ENCODE measurements around the gene THAP3.

Gene THAP3, protein sequence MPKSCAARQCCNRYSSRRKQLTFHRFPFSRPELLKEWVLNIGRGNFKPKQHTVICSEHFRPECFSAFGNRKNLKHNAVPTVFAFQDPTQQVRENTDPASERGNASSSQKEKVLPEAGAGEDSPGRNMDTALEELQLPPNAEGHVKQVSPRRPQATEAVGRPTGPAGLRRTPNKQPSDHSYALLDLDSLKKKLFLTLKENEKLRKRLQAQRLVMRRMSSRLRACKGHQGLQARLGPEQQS

DNA sequence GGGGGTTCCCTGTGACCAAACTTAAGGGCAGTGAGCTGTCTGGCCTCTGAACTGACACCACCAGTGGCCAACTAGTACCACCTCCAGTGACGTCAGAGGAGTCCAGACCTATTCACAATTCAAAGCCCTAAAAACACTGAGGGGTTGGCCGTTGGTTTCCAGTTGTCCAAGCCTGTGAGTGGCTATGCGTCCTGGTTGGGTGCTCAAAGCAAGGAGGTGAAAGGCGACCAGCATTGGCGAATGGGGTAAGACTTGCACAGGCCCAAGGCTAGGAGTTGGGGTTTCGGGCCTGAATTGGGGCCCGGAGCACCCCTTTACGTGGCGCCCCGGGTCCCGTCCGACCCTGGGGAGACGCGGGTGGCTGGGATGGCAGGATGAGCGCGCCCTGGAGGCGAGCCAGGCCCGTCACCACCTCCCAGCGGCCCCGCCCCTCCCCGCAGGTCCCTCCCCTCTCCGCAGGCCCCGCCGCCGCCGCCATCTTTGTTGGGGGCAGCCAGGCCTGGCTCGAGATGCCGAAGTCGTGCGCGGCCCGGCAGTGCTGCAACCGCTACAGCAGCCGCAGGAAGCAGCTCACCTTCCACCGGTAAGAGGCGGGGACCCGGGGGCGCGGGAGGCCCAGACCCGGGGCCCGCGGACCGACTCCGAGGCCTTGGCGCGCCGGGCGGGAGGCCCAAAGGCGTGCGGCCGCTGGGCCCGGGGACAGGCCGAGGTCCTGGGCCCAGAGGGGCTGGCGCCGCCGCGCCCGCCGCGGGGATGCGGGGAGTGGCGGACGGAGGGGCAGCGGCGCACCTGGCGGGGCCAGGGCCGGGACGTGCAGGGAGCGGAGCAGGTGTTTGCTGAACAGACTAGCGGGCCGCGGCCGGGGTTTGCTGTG lies at the start of gene THAP3:
Gene THAP3, plus strand, starts transcription at position 159 of the 874 bp plus-strand sequence. Its CDS starts 351 bp downstream, at position 510.
- H3K36me3 Mint-ChIP-seq (ENCODE audit: low read depth), result peaks cover 28% of the 10 kb centered on the region
- H3K9me3 Mint-ChIP-seq, result no peaks in the 10 kb centered on the region
- peak within 1 kb of the TSS; percentile 82 for H3K27ac Mint-ChIP-seq
- no peaks in the 10 kb centered on the region for H3K27me3 Mint-ChIP-seq (ENCODE audit: low read depth)
- DNase-seq (ENCODE audit: low spot score), result peak; percentile 77
- peaks cover 15% of the 10 kb centered on the region for H3K4me1 Mint-ChIP-seq (ENCODE audit: low read depth)
- H3K4me3 Mint-ChIP-seq, result peak within 1 kb of the TSS; percentile 87

DNA sequence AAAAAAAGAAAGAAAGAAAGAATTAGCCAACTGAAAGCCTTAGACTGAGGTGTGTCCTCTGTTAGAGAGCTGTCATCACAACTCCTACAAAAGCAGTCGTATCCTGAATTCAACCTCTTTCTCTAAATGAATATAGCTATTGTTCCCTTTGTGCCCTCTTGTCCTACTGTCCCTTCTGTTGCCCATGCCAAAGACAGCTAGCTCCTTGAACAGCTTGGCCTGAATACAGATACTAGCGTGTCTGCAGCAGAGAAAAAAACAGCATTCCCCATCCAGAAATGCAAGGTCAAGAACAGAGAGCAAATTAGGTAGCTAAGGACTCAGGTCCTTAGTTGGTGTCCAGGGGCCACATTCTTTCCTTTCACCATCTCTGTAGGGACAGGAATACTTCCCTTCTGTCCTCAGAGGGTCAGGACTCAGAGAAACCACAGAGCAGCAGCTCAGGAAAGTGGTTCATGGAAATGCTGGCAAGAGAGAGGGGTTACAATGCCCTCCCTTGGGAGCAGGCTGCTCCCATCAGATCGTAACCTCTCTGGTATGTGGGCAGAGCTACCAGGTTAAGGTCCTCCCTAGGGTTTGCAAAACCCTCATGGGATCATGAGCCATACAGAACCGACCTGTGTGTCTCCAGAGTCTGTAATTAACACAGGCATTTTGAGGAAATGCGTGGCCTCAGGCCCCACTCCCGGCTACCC lies 46.7 kb upstream of the THAP3 start:
- no peak overlapping the region for H3K4me3 Mint-ChIP-seq
- DNase-seq (ENCODE audit: low spot score), result no peak
- H3K27ac Mint-ChIP-seq, result no peak overlapping the region
- H3K9me3 Mint-ChIP-seq, result no peaks in the 10 kb centered on the region
- H3K36me3 Mint-ChIP-seq (ENCODE audit: low read depth), result peaks cover 2% of the 10 kb centered on the region
- H3K27me3 Mint-ChIP-seq (ENCODE audit: low read depth), result no peaks in the 10 kb centered on the region
- H3K4me1 Mint-ChIP-seq (ENCODE audit: low read depth), result peaks cover 26% of the 10 kb centered on the region

DNA sequence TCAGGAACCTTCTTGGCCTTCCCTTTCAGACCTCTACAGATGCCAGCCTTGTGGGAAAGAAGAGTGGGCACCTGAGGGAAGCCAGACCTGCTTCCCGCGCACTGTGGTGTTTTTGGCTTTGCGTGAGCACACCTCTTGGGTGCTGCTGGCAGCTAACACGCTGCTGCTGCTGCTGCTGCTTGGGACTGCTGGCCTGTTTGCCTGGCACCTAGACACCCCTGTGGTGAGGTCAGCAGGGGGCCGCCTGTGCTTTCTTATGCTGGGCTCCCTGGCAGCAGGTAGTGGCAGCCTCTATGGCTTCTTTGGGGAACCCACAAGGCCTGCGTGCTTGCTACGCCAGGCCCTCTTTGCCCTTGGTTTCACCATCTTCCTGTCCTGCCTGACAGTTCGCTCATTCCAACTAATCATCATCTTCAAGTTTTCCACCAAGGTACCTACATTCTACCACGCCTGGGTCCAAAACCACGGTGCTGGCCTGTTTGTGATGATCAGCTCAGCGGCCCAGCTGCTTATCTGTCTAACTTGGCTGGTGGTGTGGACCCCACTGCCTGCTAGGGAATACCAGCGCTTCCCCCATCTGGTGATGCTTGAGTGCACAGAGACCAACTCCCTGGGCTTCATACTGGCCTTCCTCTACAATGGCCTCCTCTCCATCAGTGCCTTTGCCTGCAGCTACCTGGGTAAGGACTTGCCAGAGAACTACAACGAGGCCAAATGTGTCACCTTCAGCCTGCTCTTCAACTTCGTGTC lies 45.9 kb upstream of the THAP3 start:
- DNase-seq (ENCODE audit: low spot score), result no peak
- H3K4me3 Mint-ChIP-seq, result peak overlapping the region; percentile 97
- no peaks in the 10 kb centered on the region for H3K27me3 Mint-ChIP-seq (ENCODE audit: low read depth)
- peaks cover 26% of the 10 kb centered on the region for H3K4me1 Mint-ChIP-seq (ENCODE audit: low read depth)
- no peaks in the 10 kb centered on the region for H3K9me3 Mint-ChIP-seq
- peak overlapping the region; percentile 99 for H3K27ac Mint-ChIP-seq
- peaks cover 2% of the 10 kb centered on the region for H3K36me3 Mint-ChIP-seq (ENCODE audit: low read depth)

DNA sequence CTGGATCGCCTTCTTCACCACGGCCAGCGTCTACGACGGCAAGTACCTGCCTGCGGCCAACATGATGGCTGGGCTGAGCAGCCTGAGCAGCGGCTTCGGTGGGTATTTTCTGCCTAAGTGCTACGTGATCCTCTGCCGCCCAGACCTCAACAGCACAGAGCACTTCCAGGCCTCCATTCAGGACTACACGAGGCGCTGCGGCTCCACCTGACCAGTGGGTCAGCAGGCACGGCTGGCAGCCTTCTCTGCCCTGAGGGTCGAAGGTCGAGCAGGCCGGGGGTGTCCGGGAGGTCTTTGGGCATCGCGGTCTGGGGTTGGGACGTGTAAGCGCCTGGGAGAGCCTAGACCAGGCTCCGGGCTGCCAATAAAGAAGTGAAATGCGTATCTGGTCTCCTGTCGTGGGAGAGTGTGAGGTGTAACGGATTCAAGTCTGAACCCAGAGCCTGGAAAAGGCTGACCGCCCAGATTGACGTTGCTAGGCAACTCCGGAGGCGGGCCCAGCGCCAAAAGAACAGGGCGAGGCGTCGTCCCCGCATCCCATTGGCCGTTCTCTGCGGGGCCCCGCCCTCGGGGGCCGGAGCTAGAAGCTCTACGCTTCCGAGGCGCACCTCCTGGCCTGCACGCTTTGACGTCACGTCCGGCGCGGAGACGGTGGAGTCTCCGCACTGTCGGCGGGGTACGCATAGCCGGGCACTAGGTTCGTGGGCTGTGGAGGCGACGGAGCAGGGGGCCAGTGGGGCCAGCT lies 45.1 kb upstream of the THAP3 start, which contains the start of gene ZBTB48:
Gene ZBTB48, plus strand, starts transcription at position 621 of the 745 bp plus-strand sequence. CDS start 616 bp downstream, outside the sequence.
- H3K36me3 Mint-ChIP-seq (ENCODE audit: low read depth), result peaks cover 2% of the 10 kb centered on the region
- H3K27ac Mint-ChIP-seq, result peak within 1 kb of the TSS; percentile 99
- H3K4me1 Mint-ChIP-seq (ENCODE audit: low read depth), result peaks cover 26% of the 10 kb centered on the region
- no peaks in the 10 kb centered on the region for H3K9me3 Mint-ChIP-seq
- H3K27me3 Mint-ChIP-seq (ENCODE audit: low read depth), result no peaks in the 10 kb centered on the region
- peak within 1 kb of the TSS; percentile 97 for H3K4me3 Mint-ChIP-seq
- DNase-seq (ENCODE audit: low spot score), result peak; percentile 98

DNA sequence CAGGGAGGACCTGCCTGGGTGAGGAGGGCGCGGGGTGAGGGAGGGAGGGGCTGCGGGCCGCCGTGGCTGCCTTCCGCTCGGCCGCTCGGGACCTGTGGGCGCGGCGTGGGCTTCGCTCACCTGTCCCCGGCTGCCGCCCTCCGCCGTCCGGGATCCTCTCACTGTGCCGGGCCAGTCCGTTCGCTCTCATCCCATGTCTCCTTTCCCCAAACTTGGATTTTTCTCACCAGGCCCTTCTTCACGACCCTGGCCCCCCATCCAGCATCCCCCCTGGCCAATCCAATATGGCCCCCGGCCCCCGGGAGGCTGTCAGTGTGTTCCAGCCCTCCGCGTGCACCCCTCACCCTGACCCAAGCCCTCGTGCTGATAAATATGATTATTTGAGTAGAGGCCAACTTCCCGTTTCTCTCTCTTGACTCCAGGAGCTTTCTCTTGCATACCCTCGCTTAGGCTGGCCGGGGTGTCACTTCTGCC lies 44.5 kb upstream of the THAP3 start:
- Mint-ChIP-seq H3K9me3 (no peaks in the 10 kb centered on the region), H3K27me3 (ENCODE audit: low read depth) (no peaks in the 10 kb centered on the region), H3K27ac (peak overlapping the region; percentile 99), H3K36me3 (ENCODE audit: low read depth) (peaks cover 2% of the 10 kb centered on the region), H3K4me1 (ENCODE audit: low read depth) (peaks cover 30% of the 10 kb centered on the region), H3K4me3 (peak overlapping the region; percentile 97)
- no peak for DNase-seq (ENCODE audit: low spot score)

DNA sequence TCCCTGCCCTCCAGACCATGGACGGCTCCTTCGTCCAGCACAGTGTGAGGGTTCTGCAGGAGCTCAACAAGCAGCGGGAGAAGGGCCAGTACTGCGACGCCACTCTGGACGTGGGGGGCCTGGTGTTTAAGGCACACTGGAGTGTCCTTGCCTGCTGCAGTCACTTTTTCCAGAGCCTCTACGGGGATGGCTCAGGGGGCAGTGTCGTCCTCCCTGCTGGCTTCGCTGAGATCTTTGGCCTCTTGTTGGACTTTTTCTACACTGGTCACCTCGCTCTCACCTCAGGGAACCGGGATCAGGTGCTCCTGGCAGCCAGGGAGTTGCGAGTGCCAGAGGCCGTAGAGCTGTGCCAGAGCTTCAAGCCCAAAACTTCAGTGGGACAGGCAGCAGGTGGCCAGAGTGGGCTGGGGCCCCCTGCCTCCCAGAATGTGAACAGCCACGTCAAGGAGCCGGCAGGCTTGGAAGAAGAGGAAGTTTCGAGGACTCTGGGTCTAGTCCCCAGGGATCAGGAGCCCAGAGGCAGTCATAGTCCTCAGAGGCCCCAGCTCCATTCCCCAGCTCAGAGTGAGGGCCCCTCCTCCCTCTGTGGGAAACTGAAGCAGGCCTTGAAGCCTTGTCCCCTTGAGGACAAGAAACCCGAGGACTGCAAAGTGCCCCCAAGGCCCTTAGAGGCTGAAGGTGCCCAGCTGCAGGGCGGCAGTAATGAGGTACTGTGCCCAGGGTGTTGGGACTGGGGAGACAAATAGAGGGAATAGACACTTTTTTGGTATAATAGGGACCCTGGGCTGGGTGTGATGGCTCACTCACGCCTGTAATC lies 43.9 kb upstream of the THAP3 start:
- H3K4me1 Mint-ChIP-seq (ENCODE audit: low read depth), result peaks cover 30% of the 10 kb centered on the region
- H3K36me3 Mint-ChIP-seq (ENCODE audit: low read depth), result peaks cover 2% of the 10 kb centered on the region
- peak overlapping the region; percentile 99 for H3K27ac Mint-ChIP-seq
- H3K9me3 Mint-ChIP-seq, result no peaks in the 10 kb centered on the region
- peak overlapping the region; percentile 97 for H3K4me3 Mint-ChIP-seq
- no peaks in the 10 kb centered on the region for H3K27me3 Mint-ChIP-seq (ENCODE audit: low read depth)
- DNase-seq (ENCODE audit: low spot score), result no peak

DNA sequence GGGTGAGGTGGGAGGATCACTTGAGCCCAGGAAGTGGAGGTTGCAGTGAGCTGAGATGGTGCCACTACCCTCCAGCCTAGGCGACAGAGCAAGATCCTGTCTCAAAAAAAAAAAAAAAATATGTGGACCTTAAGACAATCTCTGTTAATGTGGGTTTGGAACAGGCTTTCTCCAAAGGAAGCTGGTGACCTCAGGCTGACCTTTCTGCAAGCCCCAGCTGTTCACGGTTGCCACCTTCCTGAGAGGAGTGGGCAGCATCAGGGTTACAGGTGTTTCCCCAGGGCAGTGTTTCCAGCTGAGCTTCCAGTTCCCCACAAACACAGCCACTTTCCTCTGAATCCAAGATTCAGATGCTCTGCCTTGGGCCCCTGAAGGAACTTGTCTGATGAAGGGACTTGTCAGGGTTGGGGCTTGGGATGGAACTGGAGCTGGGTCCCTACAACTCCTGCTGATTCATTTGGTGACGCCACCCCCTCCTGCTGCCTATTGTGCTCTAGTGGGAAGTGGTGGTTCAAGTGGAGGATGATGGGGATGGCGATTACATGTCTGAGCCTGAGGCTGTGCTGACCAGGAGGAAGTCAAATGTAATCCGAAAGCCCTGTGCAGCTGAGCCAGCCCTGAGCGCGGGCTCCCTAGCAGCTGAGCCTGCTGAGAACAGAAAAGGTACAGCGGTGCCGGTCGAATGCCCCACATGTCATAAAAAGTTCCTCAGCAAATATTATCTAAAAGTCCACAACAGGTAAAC lies 42.9 kb upstream of the THAP3 start:
- H3K4me1 Mint-ChIP-seq (ENCODE audit: low read depth), result peaks cover 30% of the 10 kb centered on the region
- no peak for DNase-seq (ENCODE audit: low spot score)
- peaks cover 2% of the 10 kb centered on the region for H3K36me3 Mint-ChIP-seq (ENCODE audit: low read depth)
- no peaks in the 10 kb centered on the region for H3K27me3 Mint-ChIP-seq (ENCODE audit: low read depth)
- peak overlapping the region; percentile 60 for H3K27ac Mint-ChIP-seq
- peak overlapping the region; percentile 97 for H3K4me3 Mint-ChIP-seq
- no peaks in the 10 kb centered on the region for H3K9me3 Mint-ChIP-seq

DNA sequence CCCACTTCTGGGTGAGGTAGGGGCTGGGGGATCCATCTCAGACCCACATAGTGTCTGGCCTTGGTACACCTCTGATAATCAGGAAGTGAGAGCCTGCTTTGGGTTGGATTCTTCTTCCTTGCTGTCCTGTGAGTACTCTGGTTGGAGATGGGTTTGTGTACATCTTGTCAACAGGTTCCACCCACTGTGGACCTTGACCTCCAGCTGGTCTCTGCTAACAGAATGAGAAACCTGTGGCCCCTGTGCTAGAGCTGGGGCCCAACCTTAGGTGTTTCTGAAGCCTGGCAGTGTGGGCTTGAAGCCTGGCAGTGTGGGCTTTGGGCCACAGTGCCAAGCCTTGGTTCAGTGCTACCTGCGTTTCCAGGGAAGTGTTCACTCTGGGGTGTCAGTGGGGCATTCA lies 42.3 kb upstream of the THAP3 start:
- no peaks in the 10 kb centered on the region for H3K27me3 Mint-ChIP-seq (ENCODE audit: low read depth)
- no peaks in the 10 kb centered on the region for H3K9me3 Mint-ChIP-seq
- H3K36me3 Mint-ChIP-seq (ENCODE audit: low read depth), result peaks cover 2% of the 10 kb centered on the region
- peak overlapping the region; percentile 97 for H3K4me3 Mint-ChIP-seq
- peak overlapping the region; percentile 42 for H3K27ac Mint-ChIP-seq
- DNase-seq (ENCODE audit: low spot score), result no peak
- H3K4me1 Mint-ChIP-seq (ENCODE audit: low read depth), result peaks cover 30% of the 10 kb centered on the region

DNA sequence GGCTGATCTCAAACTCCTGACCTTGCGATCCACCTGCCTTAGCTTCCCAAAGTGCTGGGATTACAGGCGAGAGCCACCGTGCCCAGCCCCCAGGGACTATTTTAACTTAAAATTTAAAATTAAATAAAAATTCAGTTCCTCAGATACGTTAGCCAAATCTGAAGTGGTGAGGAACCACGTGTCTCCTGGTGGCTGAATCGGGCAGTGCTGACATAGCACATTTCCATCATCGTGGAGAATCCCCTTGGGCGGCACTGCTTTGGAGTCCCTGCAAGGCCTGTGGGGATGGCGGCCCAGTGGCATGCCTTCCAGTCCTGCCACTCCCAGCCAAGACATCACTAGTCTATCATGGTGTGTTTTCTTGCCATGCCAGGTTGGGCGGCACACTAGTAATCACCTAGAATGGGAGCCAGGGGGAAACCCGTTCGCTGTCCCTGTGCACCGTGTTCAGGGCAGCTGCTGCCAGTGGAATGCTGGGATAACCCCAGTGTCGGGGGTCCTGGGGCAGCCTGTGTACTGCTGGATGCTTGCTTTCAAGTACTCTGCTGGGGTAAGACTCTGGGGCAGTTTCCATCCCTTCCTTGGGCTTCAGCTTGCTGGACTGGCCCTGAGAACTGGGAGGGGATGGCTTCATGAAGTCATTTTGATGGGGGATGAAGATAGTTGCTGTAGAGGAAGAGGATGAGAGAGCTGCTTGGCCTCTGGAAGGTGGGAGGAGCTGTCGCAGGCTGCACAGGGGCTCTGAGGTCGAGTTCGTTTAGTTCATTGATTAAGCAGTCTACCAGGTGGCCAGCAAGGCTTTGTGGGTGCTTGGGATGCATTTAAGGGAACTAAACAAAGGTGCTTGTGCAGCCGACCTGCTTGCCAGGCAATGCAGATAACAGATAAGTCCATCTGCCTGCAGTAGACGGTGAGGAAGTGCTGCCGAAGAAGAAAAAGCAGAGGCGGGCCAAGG lies 40.3 kb upstream of the THAP3 start:
- no peaks in the 10 kb centered on the region for H3K27me3 Mint-ChIP-seq (ENCODE audit: low read depth)
- peaks cover 7% of the 10 kb centered on the region for H3K36me3 Mint-ChIP-seq (ENCODE audit: low read depth)
- H3K4me1 Mint-ChIP-seq (ENCODE audit: low read depth), result peaks cover 28% of the 10 kb centered on the region
- no peak overlapping the region for H3K4me3 Mint-ChIP-seq
- H3K27ac Mint-ChIP-seq, result no peak overlapping the region
- no peaks in the 10 kb centered on the region for H3K9me3 Mint-ChIP-seq
- DNase-seq (ENCODE audit: low spot score), result no peak

DNA sequence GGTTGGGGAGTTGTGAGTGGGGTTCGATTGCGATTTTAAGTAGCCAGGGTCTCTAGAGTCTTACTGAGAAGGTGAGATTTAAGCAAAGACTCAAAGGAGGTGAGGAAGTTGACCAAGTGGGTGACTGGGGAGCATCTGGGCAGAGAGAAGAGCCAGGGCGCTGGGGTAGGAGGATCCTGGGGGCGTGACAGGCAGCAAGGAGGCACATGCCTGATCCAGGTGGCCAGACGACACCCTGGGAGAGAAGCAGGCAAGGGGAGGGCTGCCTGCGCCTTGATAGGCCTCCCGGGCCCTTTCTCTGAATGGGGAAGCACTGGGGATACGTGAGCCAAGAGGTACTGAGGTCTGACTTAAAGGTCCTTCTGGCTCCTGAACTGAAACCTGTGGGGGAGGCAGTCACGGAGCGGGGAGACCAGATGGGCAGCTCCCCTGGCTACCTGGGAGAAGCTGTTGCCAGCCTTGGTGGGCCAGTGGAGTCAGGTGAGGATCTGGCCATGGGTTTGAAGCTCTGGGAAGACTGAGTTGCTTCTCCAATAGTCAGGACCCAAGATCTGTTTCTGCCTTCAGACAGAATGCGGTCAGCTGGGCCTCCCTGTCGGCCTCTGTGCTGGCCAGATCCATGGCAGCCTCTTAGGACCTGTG lies 39.5 kb upstream of the THAP3 start:
- Mint-ChIP-seq H3K27me3 (ENCODE audit: low read depth) (no peaks in the 10 kb centered on the region), H3K27ac (no peak overlapping the region), H3K36me3 (ENCODE audit: low read depth) (peaks cover 10% of the 10 kb centered on the region), H3K4me3 (no peak overlapping the region), H3K9me3 (no peaks in the 10 kb centered on the region), H3K4me1 (ENCODE audit: low read depth) (peaks cover 26% of the 10 kb centered on the region)
- no peak for DNase-seq (ENCODE audit: low spot score)

All from T-helper 2 cell treated with Interferon-gamma antibody and Interleukin-4, amounts not matched to agents 5 μg/mL and 100 μg/mL, for 36 hours (primary cell).